GM12865 (cell line): ENCODE data around the gene SYT3.

Experiments
- DNase-seq: peaks from one replicate; pipeline ENCODE4 v3.0.0; 2010; ENCODE audit warnings: low read depth
- H3K4me3 ChIP-seq: 2 replicates; pipeline ENCODE4 v1.5.1; 2011; ENCODE audit warnings: mild to moderate bottlenecking, low read depth, low read length, control low read depth
- CTCF ChIP-seq: IDR thresholded peaks from 2 replicates; pipeline ENCODE4 v1.5.1; 2011; ENCODE audit warnings: low read length, control low read depth, low read depth, inconsistent platforms; ENCODE audit not compliant: insufficient read depth; ENCODE audit errors: missing control alignments

Gene SYT3

GRCh38 chr19:50667759-50668231 is 28.1 kb upstream of the SYT3 start:
- no peak for DNase-seq
- TF ChIP-seq CTCF: no peak
- no peak overlapping the region for H3K4me3 ChIP-seq

GRCh38 chr19:50667177-50667758 is 27.6 kb upstream of the SYT3 start:
- TF ChIP-seq CTCF: no peak
- no peak overlapping the region for H3K4me3 ChIP-seq
- no peak for DNase-seq

- no peak for TF ChIP-seq CTCF
- no peak for DNase-seq
- no peak overlapping the region for H3K4me3 ChIP-seq
Measured at GRCh38 chr19:50666346-50667176, 26.9 kb upstream of the SYT3 start.

- DNase-seq: no peak
- TF ChIP-seq CTCF: no peak
- H3K4me3 ChIP-seq: no peak overlapping the region
Measured at GRCh38 chr19:50664204-50664603, 24.5 kb upstream of the SYT3 start.

GRCh38 chr19:50663482-50663790 is 23.8 kb upstream of the SYT3 start:
- no peak for TF ChIP-seq CTCF
- DNase-seq: no peak

GRCh38 chr19:50662651-50663481 is 23.2 kb upstream of the SYT3 start:
- H3K4me3 ChIP-seq: no peak overlapping the region
- no peak for TF ChIP-seq CTCF
- DNase-seq: no peak

More at GRCh38 chr19:50663482-50663790, 23.8 kb upstream of the SYT3 start:
- no peak overlapping the region for H3K4me3 ChIP-seq
